Fibroblast of skin of right quadriceps (primary cell): ENCODE measurements around the gene PAX6.
"Not testable (repeated sequence)": the region's sequence is repeated elsewhere in the genome, so short reads cannot be mapped to it uniquely, and the experiment has no call there.

ENCODE experiments used
- DNase-seq: peaks from one replicate; pipeline ENCODE4 v3.0.0-alpha.2; 2013

The PAX6 gene

GRCh38 chr11:31763296-31763695 lies 47.8 kb downstream of the PAX6 start:
- no peak for DNase-seq

GRCh38 chr11:31761636-31762035 lies 49.5 kb downstream of the PAX6 start:
- no peak for DNase-seq

GRCh38 chr11:31757260-31757835 lies 53.8 kb downstream of the PAX6 start:
- no peak for DNase-seq

GRCh38 chr11:31747581-31747980 lies 63.5 kb downstream of the PAX6 start:
- no peak for DNase-seq

GRCh38 chr11:31740731-31741368 lies 70.3 kb downstream of the PAX6 start:
- DNase-seq: not testable (repeated sequence)

GRCh38 chr11:31740131-31740530 lies 71.0 kb downstream of the PAX6 start:
- no peak for DNase-seq
